T-helper 2 cell treated with Interferon-gamma antibody and Interleukin-4, amounts not matched to agents 5 μg/mL and 100 μg/mL, for 36 hours (primary cell): ENCODE measurements around the gene IL15.
"Not testable (repeated sequence)": the region's sequence is repeated elsewhere in the genome, so short reads cannot be mapped to it uniquely, and the experiment has no call there.

Experiments
- DNase-seq: peaks from one replicate; pipeline ENCODE4 v3.0.0; 2021; ENCODE audit warnings: low spot score
- H3K27ac Mint-ChIP-seq: one replicate; pipeline ENCODE4 v1.8.0; 2021; ENCODE audit warnings: mild to moderate bottlenecking, mixed read lengths
- H3K27me3 Mint-ChIP-seq: one replicate; pipeline ENCODE4 v1.8.0; 2021; ENCODE audit warnings: low read depth, mixed read lengths
- H3K36me3 Mint-ChIP-seq: one replicate; pipeline ENCODE4 v1.8.0; 2021; ENCODE audit warnings: low read depth, mixed read lengths
- H3K4me1 Mint-ChIP-seq: one replicate; pipeline ENCODE4 v1.8.0; 2021; ENCODE audit warnings: low read depth, mixed read lengths
- H3K4me3 Mint-ChIP-seq: one replicate; pipeline ENCODE4 v1.8.0; 2022; ENCODE audit warnings: mild to moderate bottlenecking, moderate library complexity, mixed read lengths
- H3K9me3 Mint-ChIP-seq: one replicate; pipeline ENCODE4 v1.8.0; 2021; ENCODE audit warnings: mixed read lengths

Gene IL15

DNA sequence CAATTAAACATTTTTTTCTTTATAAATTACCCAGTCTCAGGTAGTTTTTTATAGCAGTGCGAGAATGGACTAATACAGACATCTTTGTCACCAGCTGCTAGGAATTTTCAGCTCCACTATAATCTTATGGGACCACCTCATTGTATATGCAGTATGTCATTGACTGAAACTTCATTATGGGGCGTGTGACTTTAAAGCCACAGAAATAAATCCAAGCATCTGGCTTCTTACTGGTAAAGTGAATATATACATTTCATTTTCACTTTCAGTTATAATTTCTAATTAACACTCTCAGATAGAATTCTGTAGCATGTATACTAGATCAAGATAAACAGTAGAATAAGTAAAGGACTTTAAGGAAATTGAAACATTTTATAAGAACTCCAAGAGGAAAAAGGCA lies 21.9 kb downstream of the IL15 start:
- H3K4me1 Mint-ChIP-seq: no peaks in the 10 kb centered on the region
- no peak overlapping the region for H3K27ac Mint-ChIP-seq
- no peaks in the 10 kb centered on the region for H3K9me3 Mint-ChIP-seq
- H3K36me3 Mint-ChIP-seq: no peaks in the 10 kb centered on the region
- no peaks in the 10 kb centered on the region for H3K27me3 Mint-ChIP-seq
- no peak overlapping the region for H3K4me3 Mint-ChIP-seq
- no peak for DNase-seq

DNA sequence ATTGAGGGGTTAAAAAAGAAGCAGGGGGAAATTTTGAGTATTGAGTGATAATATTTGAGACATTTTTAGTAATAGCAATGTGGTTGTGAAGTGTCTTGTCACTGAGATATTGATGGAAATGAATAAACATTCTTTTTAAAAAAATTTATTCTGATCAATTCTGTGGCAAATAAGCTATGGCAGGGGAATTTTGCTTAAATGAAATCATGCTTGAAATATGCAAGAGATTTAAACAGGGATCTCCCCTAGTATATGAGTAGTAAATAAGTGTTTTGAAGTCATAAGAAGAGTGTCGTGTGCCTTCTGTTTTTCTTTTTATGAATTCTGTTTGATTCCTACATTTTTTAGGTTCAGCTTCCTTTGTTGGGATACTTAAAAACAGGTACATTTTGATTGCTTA lies 23.2 kb downstream of the IL15 start:
- Mint-ChIP-seq H3K27ac (no peak overlapping the region), H3K9me3 (no peaks in the 10 kb centered on the region), H3K4me1 (no peaks in the 10 kb centered on the region), H3K4me3 (no peak overlapping the region), H3K27me3 (no peaks in the 10 kb centered on the region), H3K36me3 (no peaks in the 10 kb centered on the region)
- DNase-seq: no peak

DNA sequence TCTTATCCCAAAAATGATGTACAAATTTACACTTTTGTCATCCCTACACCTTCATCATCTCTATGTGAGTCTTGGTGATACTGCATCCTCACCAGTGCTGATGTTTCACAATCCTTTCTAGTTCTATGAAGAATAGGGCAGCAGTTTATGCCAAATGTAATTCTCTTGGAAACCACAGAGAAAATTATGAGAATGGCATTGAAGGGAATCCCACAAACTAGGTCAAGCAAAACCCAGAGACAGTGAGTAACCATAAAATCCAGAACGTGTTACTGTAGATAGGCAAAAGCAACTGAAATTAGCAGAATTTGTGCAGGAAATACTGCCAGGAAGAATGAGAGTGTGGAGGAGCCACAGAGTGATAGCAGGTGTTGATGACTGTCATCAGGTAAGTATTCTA lies 24.5 kb downstream of the IL15 start:
- no peak for DNase-seq
- Mint-ChIP-seq H3K36me3 (no peaks in the 10 kb centered on the region), H3K27ac (no peak overlapping the region), H3K27me3 (no peaks in the 10 kb centered on the region), H3K4me1 (no peaks in the 10 kb centered on the region), H3K9me3 (no peaks in the 10 kb centered on the region), H3K4me3 (no peak overlapping the region)

DNA sequence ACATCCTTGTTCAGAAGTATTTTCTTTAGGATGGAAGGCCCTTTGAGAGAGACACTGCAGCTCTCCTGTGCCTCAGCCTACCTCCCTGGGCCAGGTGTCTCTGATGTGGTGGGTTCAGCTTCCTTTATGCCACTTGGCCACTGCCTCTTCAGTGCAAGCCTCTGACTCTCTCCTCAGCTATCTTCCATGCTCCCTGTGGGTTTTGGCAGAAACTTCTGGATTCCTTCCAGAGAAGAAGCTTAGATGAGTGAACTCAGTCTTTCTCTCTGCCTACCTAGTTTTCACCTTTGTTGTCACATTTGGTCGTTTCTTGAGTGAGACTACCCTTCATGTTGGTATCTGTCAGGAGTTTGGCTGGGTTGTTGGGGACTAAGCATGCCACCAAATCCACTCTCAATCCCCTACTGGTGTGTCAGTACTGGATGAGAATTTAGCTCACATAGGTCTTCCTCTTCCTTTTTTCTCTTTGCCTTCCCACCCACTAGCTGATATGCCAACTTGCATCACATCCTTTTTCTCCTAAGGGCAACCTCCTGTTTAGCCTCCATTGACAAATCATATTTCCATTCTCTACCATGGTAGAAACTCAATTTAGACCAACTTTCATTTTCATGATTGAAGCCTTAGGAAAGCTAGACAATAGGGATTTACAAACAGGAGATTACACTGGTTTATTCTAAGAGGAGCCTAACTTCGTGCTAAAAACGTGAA lies 32.0 kb downstream of the IL15 start:
- H3K27ac Mint-ChIP-seq: no peak overlapping the region
- H3K4me1 Mint-ChIP-seq: no peaks in the 10 kb centered on the region
- H3K27me3 Mint-ChIP-seq: no peaks in the 10 kb centered on the region
- H3K9me3 Mint-ChIP-seq: no peaks in the 10 kb centered on the region
- no peak overlapping the region for H3K4me3 Mint-ChIP-seq
- no peaks in the 10 kb centered on the region for H3K36me3 Mint-ChIP-seq
- DNase-seq: no peak

- no peaks in the 10 kb centered on the region for H3K27me3 Mint-ChIP-seq
- H3K4me1 Mint-ChIP-seq: no peaks in the 10 kb centered on the region
- no peaks in the 10 kb centered on the region for H3K36me3 Mint-ChIP-seq
- H3K9me3 Mint-ChIP-seq: no peaks in the 10 kb centered on the region
- no peak for DNase-seq
- no peak overlapping the region for H3K27ac Mint-ChIP-seq
- H3K4me3 Mint-ChIP-seq: no peak overlapping the region
These were observed 33.1 kb downstream of the IL15 start for GRCh38 chr4:141669501-141669900.

DNA sequence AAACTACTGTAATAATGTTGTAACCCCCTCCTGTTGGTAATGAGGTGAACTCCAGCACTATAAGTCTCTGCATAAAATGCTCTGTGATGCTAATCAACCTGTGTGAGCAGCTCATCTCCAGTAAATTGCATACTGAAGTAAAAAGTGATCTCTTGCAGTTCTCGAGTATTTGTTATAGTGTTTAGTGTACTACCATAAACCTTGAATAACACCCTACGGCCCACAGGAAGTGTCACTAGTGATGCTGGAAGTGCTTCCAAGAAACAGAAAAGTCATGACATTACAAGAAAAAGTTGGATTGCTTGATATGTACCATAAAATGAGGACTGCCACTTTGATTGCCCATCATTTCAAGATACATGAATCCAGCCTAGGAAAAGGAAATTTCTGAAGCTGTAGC lies 39.0 kb downstream of the IL15 start:
- Mint-ChIP-seq H3K9me3 (no peaks in the 10 kb centered on the region), H3K27me3 (no peaks in the 10 kb centered on the region), H3K4me1 (no peaks in the 10 kb centered on the region), H3K4me3 (no peak overlapping the region), H3K27ac (no peak overlapping the region), H3K36me3 (no peaks in the 10 kb centered on the region)
- DNase-seq: no peak

DNA sequence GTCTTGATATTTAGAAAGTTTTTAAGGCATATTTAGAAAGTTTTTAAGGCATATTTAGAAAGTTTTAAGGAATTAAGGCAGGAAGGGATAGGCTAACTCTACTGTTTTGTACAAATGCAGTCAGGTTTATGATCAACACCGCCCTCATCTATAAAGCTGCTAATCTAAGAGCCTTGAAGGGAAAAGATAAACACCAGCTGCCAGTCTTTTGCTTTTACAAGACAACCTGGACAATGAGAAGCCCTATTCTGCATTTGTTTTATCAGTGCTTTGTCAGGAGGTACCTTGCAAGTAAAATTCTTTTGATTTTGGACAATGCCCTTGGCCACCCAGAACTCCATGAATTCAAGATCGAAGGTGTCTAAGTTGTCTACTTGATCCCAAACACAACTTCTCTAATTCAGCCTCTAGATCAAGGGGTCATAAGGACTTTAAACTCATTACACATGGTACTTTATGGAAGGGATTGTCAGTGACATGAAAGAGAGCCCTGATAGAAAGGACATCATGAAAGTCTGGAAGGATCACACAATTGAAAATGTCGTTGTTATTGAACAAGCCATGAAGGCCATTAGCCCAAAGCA lies 39.8 kb downstream of the IL15 start:
- H3K9me3 Mint-ChIP-seq: no peaks in the 10 kb centered on the region
- H3K4me3 Mint-ChIP-seq: no peak overlapping the region
- no peaks in the 10 kb centered on the region for H3K27me3 Mint-ChIP-seq
- DNase-seq: no peak
- H3K36me3 Mint-ChIP-seq: no peaks in the 10 kb centered on the region
- H3K27ac Mint-ChIP-seq: no peak overlapping the region
- H3K4me1 Mint-ChIP-seq: no peaks in the 10 kb centered on the region

- H3K36me3 Mint-ChIP-seq: no peaks in the 10 kb centered on the region
- H3K27me3 Mint-ChIP-seq: no peaks in the 10 kb centered on the region
- H3K9me3 Mint-ChIP-seq: no peaks in the 10 kb centered on the region
- H3K4me1 Mint-ChIP-seq: no peaks in the 10 kb centered on the region
- no peak overlapping the region for H3K27ac Mint-ChIP-seq
- no peak overlapping the region for H3K4me3 Mint-ChIP-seq
- no peak for DNase-seq
These were observed 43.7 kb downstream of the IL15 start for GRCh38 chr4:141680060-141680459.

DNA sequence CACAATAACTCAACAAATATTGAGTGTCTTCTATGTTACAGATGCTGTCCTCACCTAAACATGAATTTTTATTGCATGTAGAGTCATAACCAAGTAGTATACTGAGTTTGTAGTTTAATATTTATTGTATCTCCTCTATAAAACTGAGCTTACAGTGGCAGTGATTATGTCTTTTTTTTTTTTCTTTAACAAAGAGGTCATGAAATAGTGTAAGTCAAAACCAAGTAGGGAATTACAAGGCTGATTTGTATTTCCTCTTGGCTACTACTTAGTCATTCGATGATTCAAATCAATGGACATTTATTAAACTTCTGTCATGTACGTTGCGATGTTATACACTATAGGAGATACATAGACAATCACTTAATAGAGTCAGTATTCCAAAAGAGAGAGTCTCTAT lies 48.4 kb downstream of the IL15 start:
- H3K9me3 Mint-ChIP-seq: no peaks in the 10 kb centered on the region
- DNase-seq: no peak
- H3K36me3 Mint-ChIP-seq: no peaks in the 10 kb centered on the region
- no peak overlapping the region for H3K4me3 Mint-ChIP-seq
- no peaks in the 10 kb centered on the region for H3K4me1 Mint-ChIP-seq
- no peaks in the 10 kb centered on the region for H3K27me3 Mint-ChIP-seq
- no peak overlapping the region for H3K27ac Mint-ChIP-seq

DNA sequence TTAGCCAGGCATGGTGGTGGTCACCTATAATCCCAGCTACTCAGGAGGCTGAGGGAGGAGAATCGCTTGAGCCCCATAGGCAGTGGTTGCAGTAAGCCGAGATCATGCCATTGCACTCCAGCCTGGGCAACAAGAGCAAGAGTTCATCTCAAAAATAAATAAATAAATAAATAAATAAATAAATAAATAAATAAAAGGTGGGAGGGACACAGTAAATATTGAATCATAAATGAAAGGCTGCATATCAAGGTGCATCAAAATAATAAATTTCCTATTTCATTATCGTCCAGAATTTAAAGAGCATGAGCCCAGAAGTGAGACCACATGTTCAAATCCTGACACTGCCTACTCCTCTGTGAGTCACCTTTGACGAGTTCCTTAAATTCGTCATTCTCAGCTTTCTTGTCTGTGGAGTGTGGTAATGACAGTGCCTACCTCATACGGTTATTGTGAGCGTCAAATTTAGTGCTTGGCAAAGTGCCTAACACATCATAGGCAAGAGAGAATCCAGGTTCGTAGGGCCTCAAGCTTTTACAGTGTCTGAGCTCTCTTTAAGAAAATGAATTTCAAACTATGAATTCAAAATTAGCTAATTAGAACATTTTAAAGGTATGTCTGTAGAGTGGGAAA lies 49.9 kb downstream of the IL15 start:
- Mint-ChIP-seq H3K9me3 (no peaks in the 10 kb centered on the region), H3K27me3 (no peaks in the 10 kb centered on the region), H3K36me3 (no peaks in the 10 kb centered on the region), H3K4me3 (no peak overlapping the region), H3K27ac (no peak overlapping the region), H3K4me1 (no peaks in the 10 kb centered on the region)
- DNase-seq: no peak

GRCh38 chr4:141686879-141687278 lies 50.5 kb downstream of the IL15 start:
- Mint-ChIP-seq H3K4me1 (no peaks in the 10 kb centered on the region), H3K36me3 (no peaks in the 10 kb centered on the region), H3K9me3 (no peaks in the 10 kb centered on the region), H3K27ac (no peak overlapping the region), H3K27me3 (no peaks in the 10 kb centered on the region), H3K4me3 (no peak overlapping the region)
- DNase-seq: no peak

- not testable (repeated sequence) for H3K27me3 Mint-ChIP-seq, DNase-seq, H3K27ac Mint-ChIP-seq, H3K9me3 Mint-ChIP-seq, H3K4me3 Mint-ChIP-seq, H3K36me3 Mint-ChIP-seq, H3K4me1 Mint-ChIP-seq
These were observed 53.4 kb downstream of the IL15 start for GRCh38 chr4:141689726-141690296.

DNA sequence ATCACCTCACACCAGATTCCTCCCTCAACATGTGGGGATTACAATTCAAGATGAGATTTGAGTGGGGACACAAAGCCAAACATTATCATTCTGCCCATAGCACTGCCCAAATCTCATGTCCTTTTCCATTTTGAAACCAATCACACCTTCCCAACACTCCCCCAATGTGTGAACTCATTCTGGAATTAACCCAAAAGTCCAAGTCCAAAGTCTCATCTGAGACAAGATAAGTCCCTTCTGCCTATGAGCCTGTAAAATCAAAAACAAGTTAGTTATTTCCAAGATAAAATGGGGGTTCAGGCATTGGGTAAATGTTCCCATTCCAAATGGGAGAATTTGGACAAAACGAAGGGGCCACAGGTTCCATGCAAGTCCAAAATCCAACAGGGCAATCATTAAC lies 54.9 kb downstream of the IL15 start:
- not testable (repeated sequence) for H3K4me1 Mint-ChIP-seq, H3K36me3 Mint-ChIP-seq, DNase-seq, H3K9me3 Mint-ChIP-seq, H3K27me3 Mint-ChIP-seq, H3K27ac Mint-ChIP-seq, H3K4me3 Mint-ChIP-seq

DNA sequence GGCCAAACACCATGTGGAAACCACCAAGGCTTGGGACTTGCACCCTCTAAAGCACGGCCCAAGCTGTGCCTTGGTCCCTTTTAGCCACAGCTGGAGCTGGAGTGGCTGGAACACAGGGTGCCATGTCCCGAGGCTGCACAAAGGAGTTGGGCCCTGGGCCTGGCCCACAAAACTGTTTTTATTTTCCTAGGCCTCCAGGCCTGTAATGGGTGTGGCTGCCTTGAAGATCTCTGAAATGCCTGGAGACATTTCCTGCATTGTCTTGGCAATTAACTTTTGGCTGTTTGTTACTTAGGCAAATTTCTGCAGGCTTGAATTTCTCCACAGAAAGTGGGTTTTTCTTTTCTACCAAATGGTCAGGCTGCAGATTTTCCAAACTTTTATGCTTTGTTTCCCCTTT lies 55.7 kb downstream of the IL15 start:
- no peak for DNase-seq
- Mint-ChIP-seq H3K27ac (no peak overlapping the region), H3K4me3 (no peak overlapping the region), H3K4me1 (no peaks in the 10 kb centered on the region), H3K9me3 (no peaks in the 10 kb centered on the region), H3K27me3 (no peaks in the 10 kb centered on the region), H3K36me3 (no peaks in the 10 kb centered on the region)
